Measurements from ENCODE around the gene LRRFIP1. TPM values are rescaled to one million over a fixed set of nuclear protein-coding genes. Genes with fewer than 3 reads are reported as not detected.

LRRFIP1 gene
- polyA plus RNA-seq, 1 donor (not counting 4 experiments of a cell fraction or from before 2014, with no cell fraction given), result 115 TPM

GRCh38 chr2:237598468-237599208 lies 28.7 kb upstream of the LRRFIP1 start:
- Histone ChIP-seq H3K9me3 (ENCODE audit: control insufficient read depth, low read depth, low read length) (no peaks in the 10 kb centered on the region), H3K36me3 (ENCODE audit: control insufficient read depth in 2 of 2, extremely low read depth in 1 of 2, insufficient read depth in 2 of 2, low read length in 2 of 2) (no peaks in the 10 kb centered on the region), H3K27ac (ENCODE audit: control insufficient read depth, insufficient read depth, low read length) (no peak overlapping the region), H3K9me1 (ENCODE audit: control insufficient read depth, extremely low read depth, insufficient read depth, low read length) (no peaks in the 10 kb centered on the region), H3K4me3 (ENCODE audit: control insufficient read depth in 2 of 3, extremely low read depth in 1 of 3, insufficient read depth in 2 of 3, low read depth in 1 of 3, low read length in 3 of 3) (no peak overlapping the region), H2AFZ (ENCODE audit: control insufficient read depth, low read length) (no peak overlapping the region), H3K9ac (ENCODE audit: control insufficient read depth, extremely low read depth, insufficient read depth, low read length) (no peak overlapping the region), H3K27me3 (ENCODE audit: control insufficient read depth, extremely low read depth, insufficient read depth, low read length) (peaks cover 5% of the 10 kb centered on the region), H3K79me2 (ENCODE audit: control insufficient read depth, insufficient read depth, low read length) (no peaks in the 10 kb centered on the region), H3K4me1 (ENCODE audit: control insufficient read depth, extremely low read depth, insufficient read depth, low read length) (peaks cover 6% of the 10 kb centered on the region), H3K4me2 (ENCODE audit: control insufficient read depth, extremely low read depth, insufficient read depth, low read depth, low read length) (no peak overlapping the region), H4K20me1 (ENCODE audit: control insufficient read depth, extremely low read depth, insufficient read depth, low read length) (no peaks in the 10 kb centered on the region)
- dilution Hi-C loops (cut with MboI; ENCODE audit: extremely low pct_ligation_motif_present, low sequenced_read_pairs), result no loop called here
- DNase-seq (ENCODE audit: low read depth, low spot score), result no peak
- no peak for FAIRE-seq
- TF ChIP-seq CTCF (optimal IDR thresholded peaks at IDR 0.05 in 1 of 3, IDR thresholded peaks at IDR 0.05 in 1 of 3, conservative IDR thresholded peaks at IDR 0.05 in 1 of 3; ENCODE audit: extremely low read depth in 1 of 3, insufficient read depth in 2 of 3, low read length in 3 of 3), result no peak
- no peak for TF ChIP-seq EZH2 (IDR thresholded peaks at IDR 0.05; ENCODE audit: low read length)

- dilution Hi-C loops (cut with MboI; ENCODE audit: extremely low pct_ligation_motif_present, low sequenced_read_pairs), result no loop called here
- Histone ChIP-seq H4K20me1 (ENCODE audit: control insufficient read depth, extremely low read depth, insufficient read depth, low read length) (no peaks in the 10 kb centered on the region), H3K9me1 (ENCODE audit: control insufficient read depth, extremely low read depth, insufficient read depth, low read length) (no peaks in the 10 kb centered on the region), H3K27ac (ENCODE audit: control insufficient read depth, insufficient read depth, low read length) (no peak overlapping the region), H2AFZ (ENCODE audit: control insufficient read depth, low read length) (no peak overlapping the region), H3K36me3 (ENCODE audit: control insufficient read depth in 2 of 2, extremely low read depth in 1 of 2, insufficient read depth in 2 of 2, low read length in 2 of 2) (no peaks in the 10 kb centered on the region), H3K27me3 (ENCODE audit: control insufficient read depth, extremely low read depth, insufficient read depth, low read length) (peaks cover 5% of the 10 kb centered on the region), H3K9ac (ENCODE audit: control insufficient read depth, extremely low read depth, insufficient read depth, low read length) (no peak overlapping the region), H3K79me2 (ENCODE audit: control insufficient read depth, insufficient read depth, low read length) (no peaks in the 10 kb centered on the region), H3K4me2 (ENCODE audit: control insufficient read depth, extremely low read depth, insufficient read depth, low read depth, low read length) (peak overlapping the region; percentile 20), H3K9me3 (ENCODE audit: control insufficient read depth, low read depth, low read length) (no peaks in the 10 kb centered on the region), H3K4me3 (ENCODE audit: control insufficient read depth in 2 of 3, extremely low read depth in 1 of 3, insufficient read depth in 2 of 3, low read depth in 1 of 3, low read length in 3 of 3) (no peak overlapping the region), H3K4me1 (ENCODE audit: control insufficient read depth, extremely low read depth, insufficient read depth, low read length) (peaks cover 9% of the 10 kb centered on the region)
- FAIRE-seq (no peak), DNase-seq (ENCODE audit: low read depth, low spot score) (no peak)
- no peak for TF ChIP-seq CTCF (optimal IDR thresholded peaks at IDR 0.05 in 1 of 3, IDR thresholded peaks at IDR 0.05 in 1 of 3, conservative IDR thresholded peaks at IDR 0.05 in 1 of 3; ENCODE audit: extremely low read depth in 1 of 3, insufficient read depth in 2 of 3, low read length in 3 of 3)
- no peak for TF ChIP-seq EZH2 (IDR thresholded peaks at IDR 0.05; ENCODE audit: low read length)
These were observed 27.8 kb upstream of the LRRFIP1 start for GRCh38 chr2:237599465-237600110.
